Epithelial cell of proximal tubule (primary cell): ENCODE measurements around the gene CERS6. TPM values are rescaled to one million over a fixed set of nuclear protein-coding genes. Genes with fewer than 3 reads are reported as not detected.
"Not testable (repeated sequence)": the region's sequence is repeated elsewhere in the genome, so short reads cannot be mapped to it uniquely, and the experiment has no call there.

ENCODE experiments used
- DNase-seq: peaks from one replicate; pipeline ENCODE4 v3.0.0-alpha.2; 2011; ENCODE audit warnings: low read depth
- H3K4me3 ChIP-seq: 2 replicates; pipeline ENCODE4 v1.5.1; 2011; ENCODE audit warnings: low read depth, mild to moderate bottlenecking, low read length
- total RNA-seq: library from RNA; depleted of rRNA; stranded (reverse); fragments of >200 nt; gene quantifications from 2 replicates; pipeline ENCODE4 v1.2.3, GENCODE V29; 2015
- TF ChIP-seq, protein P1 (sequence below): conservative IDR thresholded peaks from 2 replicates; pipeline ENCODE4 v1.5.1; 2012; ENCODE audit warnings: low read depth, mild to moderate bottlenecking, low read length

The CERS6 gene
- total RNA-seq, 1 donor from 2014 or later, result 11.6 TPM

DNA sequence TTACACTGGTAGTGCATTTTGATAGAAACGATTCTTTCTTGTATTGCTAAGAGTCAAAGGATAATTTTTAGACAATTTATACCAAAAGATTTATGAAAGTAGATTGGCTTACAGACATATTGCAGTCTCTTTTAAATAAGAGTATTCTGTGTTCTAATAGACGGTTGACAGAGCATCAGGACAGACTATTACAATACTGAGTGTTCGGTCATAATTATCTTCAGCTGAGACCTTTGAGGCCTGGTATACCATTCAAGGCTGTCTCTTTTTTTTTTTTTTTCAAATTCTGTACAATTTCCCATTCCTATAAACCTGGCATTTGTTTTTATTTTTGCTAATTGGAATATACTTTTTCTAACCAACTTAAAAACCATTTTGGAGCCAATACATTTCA is 205.8 kb downstream of the CERS6 start:
- TF ChIP-seq, protein P1, sequence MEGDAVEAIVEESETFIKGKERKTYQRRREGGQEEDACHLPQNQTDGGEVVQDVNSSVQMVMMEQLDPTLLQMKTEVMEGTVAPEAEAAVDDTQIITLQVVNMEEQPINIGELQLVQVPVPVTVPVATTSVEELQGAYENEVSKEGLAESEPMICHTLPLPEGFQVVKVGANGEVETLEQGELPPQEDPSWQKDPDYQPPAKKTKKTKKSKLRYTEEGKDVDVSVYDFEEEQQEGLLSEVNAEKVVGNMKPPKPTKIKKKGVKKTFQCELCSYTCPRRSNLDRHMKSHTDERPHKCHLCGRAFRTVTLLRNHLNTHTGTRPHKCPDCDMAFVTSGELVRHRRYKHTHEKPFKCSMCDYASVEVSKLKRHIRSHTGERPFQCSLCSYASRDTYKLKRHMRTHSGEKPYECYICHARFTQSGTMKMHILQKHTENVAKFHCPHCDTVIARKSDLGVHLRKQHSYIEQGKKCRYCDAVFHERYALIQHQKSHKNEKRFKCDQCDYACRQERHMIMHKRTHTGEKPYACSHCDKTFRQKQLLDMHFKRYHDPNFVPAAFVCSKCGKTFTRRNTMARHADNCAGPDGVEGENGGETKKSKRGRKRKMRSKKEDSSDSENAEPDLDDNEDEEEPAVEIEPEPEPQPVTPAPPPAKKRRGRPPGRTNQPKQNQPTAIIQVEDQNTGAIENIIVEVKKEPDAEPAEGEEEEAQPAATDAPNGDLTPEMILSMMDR, result no peak
- DNase-seq, result no peak

DNA sequence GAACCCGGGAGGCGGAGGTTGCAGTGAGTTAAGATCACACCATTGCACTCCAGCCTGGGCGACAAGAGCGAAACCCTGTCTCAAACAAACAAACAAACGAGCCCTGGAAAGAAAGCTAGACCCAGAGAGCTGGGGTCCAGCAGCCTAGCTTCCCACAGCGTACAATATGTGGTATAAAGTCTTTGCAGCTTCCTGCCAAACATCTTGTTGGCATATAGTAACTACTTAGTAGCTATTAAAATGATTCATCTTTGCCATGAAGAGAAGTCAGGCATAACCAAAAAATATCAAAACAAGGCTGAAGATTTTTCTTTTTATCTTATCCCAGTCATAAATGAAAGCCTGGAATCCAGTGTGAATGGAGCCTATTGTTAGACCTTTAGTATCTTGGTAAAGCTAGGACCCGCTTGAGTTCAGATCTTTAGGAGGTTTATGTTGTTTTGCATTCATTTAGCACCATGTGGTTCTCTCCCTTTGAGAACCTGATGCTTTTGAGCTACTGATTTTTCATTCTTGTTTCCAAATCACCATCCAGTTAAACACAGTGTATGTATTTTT is 206.7 kb downstream of the CERS6 start:
- no peak for DNase-seq
- TF ChIP-seq, protein P1, result no peak
- H3K4me3 ChIP-seq, result no peak overlapping the region

More for the DNA sequence above, 205.8 kb downstream of the CERS6 start:
- no peak overlapping the region for H3K4me3 ChIP-seq

DNA sequence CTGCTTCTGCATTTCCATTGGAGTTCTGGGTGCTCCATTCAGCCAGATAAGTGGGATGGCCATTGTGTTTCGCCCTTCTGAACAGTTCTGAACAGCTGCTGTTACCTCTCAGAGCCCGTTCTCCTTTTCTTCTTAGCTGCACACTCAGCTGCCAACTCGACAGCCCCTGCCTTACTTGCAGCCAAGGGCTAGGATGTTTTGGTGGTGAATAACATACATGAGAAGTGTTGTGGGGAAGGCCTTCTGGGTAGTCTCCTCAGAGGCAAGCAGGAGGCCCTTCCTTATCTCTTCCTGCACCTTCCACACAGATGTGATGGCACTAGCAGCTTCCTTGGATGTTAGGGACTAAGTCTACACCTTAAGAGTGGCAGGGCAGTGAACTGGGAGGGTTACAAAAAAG is 207.9 kb downstream of the CERS6 start:
- no peak overlapping the region for H3K4me3 ChIP-seq
- TF ChIP-seq, protein P1, result no peak
- DNase-seq, result no peak

DNA sequence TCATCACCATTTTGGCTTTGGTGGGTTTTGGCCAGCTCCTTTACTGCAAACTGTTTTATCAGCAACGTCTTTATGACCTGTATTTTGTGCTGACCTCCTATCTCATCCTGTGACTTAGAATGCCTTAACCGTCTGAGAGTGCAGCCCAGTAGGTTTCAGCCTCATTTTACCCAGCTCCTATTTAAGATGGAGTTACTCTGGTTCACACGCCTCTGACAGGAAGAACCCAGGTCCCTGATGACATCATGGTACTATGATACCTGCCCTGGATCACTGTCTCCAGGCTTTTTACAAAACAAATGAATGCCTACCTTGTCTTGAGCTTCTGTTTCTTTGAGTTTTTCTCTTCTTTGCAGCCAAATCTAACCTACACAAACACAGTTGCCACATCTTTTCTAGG is 208.6 kb downstream of the CERS6 start:
- not testable (repeated sequence) for DNase-seq, H3K4me3 ChIP-seq

DNA sequence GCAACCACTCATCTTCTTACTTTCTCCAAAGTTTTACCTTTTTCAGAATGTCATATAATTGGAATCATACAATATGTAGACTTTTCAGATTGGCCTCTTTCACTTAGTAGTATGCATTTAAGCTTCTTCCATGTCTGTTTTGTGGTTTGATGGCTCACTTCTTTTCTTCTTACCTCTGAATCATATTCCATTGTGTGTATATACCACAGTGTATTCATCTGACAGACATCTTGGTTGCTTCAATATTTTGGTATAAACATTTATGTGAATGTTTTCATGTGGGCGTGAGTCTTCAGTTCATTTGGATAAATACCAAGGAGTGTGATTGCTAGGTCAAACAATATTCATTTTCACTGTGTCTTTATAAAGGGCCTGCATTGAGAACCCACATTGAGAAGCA is 210.3 kb downstream of the CERS6 start:
- DNase-seq, result no peak
- no peak overlapping the region for H3K4me3 ChIP-seq

DNA sequence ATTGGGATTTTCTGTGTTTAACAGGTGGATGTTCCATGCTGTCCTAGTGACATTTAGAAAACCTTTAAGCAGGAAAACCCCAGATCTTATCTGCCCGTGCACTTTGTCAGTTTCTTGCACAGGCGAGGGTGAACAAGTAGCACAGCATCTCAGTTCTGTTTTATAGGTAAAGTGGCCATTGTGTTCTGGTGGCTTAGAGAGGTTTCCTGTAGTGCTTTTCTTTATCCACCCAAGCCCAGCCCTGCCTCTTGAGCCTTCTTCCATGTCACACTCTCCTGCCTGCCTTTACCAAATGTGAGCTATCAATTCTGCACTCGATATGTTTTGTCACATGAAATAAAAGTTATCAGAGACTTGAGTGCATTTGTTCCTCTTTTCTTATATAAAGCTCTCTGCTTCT is 211.1 kb downstream of the CERS6 start:
- DNase-seq, result no peak
- TF ChIP-seq, protein P1, result no peak
- no peak overlapping the region for H3K4me3 ChIP-seq

More for the DNA sequence above, 210.3 kb downstream of the CERS6 start:
- TF ChIP-seq, protein P1, result no peak

DNA sequence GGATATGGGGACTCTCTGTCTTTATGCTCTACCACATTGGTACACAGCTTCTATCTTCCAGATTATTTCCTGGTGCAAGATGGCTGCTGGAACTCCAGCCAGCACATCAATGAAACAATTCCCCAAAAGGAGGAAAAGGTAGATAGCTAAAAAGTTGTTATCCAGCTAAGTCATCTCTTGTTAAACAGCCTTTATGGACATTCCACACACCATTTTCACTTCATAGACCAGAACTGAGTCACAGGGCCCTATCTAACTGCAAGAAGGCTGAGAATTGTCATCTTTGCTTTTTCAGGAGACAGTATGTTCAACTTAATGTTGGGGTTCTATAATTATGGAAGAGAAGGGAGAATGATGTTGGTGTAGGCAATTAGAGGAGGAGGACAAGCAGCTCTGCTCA is 213.1 kb downstream of the CERS6 start:
- no peak for DNase-seq
- TF ChIP-seq, protein P1, result no peak
- no peak overlapping the region for H3K4me3 ChIP-seq
